Neural progenitor cell (in vitro differentiated cells): ENCODE measurements around the gene RSRC2. TPM values are rescaled to one million over a fixed set of nuclear protein-coding genes. Genes with fewer than 3 reads are reported as not detected.
"Not testable (repeated sequence)": the region's sequence is repeated elsewhere in the genome, so short reads cannot be mapped to it uniquely, and the experiment has no call there.

Source experiments
- DNase-seq: peaks from one replicate; pipeline ENCODE4 v3.0.0-alpha.2; 2016; ENCODE audit warnings: low spot score
- H2AFZ ChIP-seq: fragments of 200-600 bp; sonication (generic); replicated peaks from 2 replicates; pipeline ENCODE4 v1.6.1; 2016; ENCODE audit warnings: antibody characterized with exemption
- H3F3A ChIP-seq: fragments of 200-600 bp; sonication (generic); 2 replicates; pipeline ENCODE4 v1.6.1; 2016; ENCODE audit warnings: antibody characterized with exemption, low read depth
- H3K27ac ChIP-seq: fragments of 200-600 bp; sonication (generic); 2 replicates; pipeline ENCODE4 v1.5.1; 2016; ENCODE audit warnings: mild to moderate bottlenecking
- H3K27me3 ChIP-seq: fragments of 200-600 bp; sonication (generic); 2 replicates; pipeline ENCODE4 v1.6.1; 2016; ENCODE audit warnings: mild to moderate bottlenecking, moderate library complexity
- H3K36me3 ChIP-seq: fragments of 200-600 bp; sonication (generic); 2 replicates; pipeline ENCODE4 v1.5.1; 2016
- H3K4me1 ChIP-seq: fragments of 200-600 bp; sonication (generic); 2 replicates; pipeline ENCODE4 v1.6.1; 2016; ENCODE audit warnings: mixed run types
- H3K4me2 ChIP-seq: fragments of 200-600 bp; sonication (generic); 2 replicates; pipeline ENCODE4 v1.6.1; 2016
- H3K4me3 ChIP-seq: fragments of 200-600 bp; sonication (generic); 2 replicates; pipeline ENCODE4 v1.5.1; 2016
- H3K79me2 ChIP-seq: fragments of 200-600 bp; sonication (generic); 2 replicates; pipeline ENCODE4 v1.6.1; 2016; ENCODE audit warnings: low read depth
- H3K9ac ChIP-seq: fragments of 200-600 bp; sonication (generic); 2 replicates; pipeline ENCODE4 v1.6.1; 2016
- H3K9me3 ChIP-seq: fragments of 200-600 bp; sonication (generic); 2 replicates; pipeline ENCODE4 v1.5.1; 2016; ENCODE audit warnings: low read depth
- H4K20me1 ChIP-seq: fragments of 200-600 bp; sonication (generic); 2 replicates; pipeline ENCODE4 v1.6.1; 2016; ENCODE audit warnings: low read depth
- H3K27ac Mint-ChIP-seq: 3 replicates; pipeline ENCODE4 v1.8.0; 2021; ENCODE audit warnings: mixed read lengths
- H3K27me3 Mint-ChIP-seq: 2 replicates; pipeline ENCODE4 v1.8.0; 2022; ENCODE audit warnings: low read depth, mild to moderate bottlenecking, inconsistent platforms, moderate library complexity, mixed read lengths; ENCODE audit not compliant: insufficient read depth
- H3K36me3 Mint-ChIP-seq: 3 replicates; pipeline ENCODE4 v1.8.0; 2021; ENCODE audit warnings: mixed read lengths
- H3K4me1 Mint-ChIP-seq: 3 replicates; pipeline ENCODE4 v1.8.0; 2021; ENCODE audit warnings: mixed read lengths
- H3K4me3 Mint-ChIP-seq: 3 replicates; pipeline ENCODE4 v1.8.0; 2021; ENCODE audit warnings: mild to moderate bottlenecking, moderate library complexity, mixed read lengths
- H3K9me3 Mint-ChIP-seq: 3 replicates; pipeline ENCODE4 v1.8.0; 2020; ENCODE audit warnings: mixed read lengths
- EZH2 ChIP-seq: fragments of 200-600 bp; sonication (generic); IDR thresholded peaks from 2 replicates; pipeline ENCODE4 v1.6.1; 2017; ENCODE audit warnings: antibody characterized with exemption, mild to moderate bottlenecking, moderate library complexity
- EZH2phosphoT487 ChIP-seq: fragments of 200-600 bp; sonication (generic); IDR thresholded peaks from 2 replicates; pipeline ENCODE4 v1.6.1; 2017; ENCODE audit warnings: antibody characterized with exemption
- total RNA-seq: library from RNA; depleted of rRNA; stranded (reverse); fragments of >200 nt; gene quantifications from 2 replicates; pipeline ENCODE4 v1.2.3, GENCODE V29; 2015; ENCODE audit warnings: low replicate concordance
- TF ChIP-seq, protein P1 (sequence below): fragments of 200-600 bp; sonication (generic); IDR thresholded peaks from 2 replicates; pipeline ENCODE4 v1.5.1; 2017; ENCODE audit warnings: antibody characterized with exemption, mild to moderate bottlenecking

Gene RSRC2
- total RNA-seq, 1 donor from 2014 or later: 248 TPM

DNA sequence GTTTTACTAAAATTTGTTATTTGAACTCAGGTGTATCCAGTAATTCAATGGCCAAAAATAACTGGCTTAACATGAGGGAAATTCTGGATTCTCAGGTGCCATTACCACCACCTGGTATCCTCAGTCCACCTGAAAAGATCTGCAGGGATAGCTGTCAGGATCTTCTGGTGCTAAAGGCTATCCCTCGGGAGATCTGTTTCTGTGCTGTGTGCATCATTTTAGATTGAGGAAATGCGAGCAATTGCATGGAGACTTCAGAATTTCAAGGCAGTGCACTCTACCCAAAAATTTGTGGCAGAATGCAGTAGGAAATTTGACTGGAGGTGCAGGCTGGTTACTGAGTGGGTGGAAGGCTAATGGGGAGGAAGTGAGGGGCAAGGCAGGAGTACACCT lies 52.4 kb downstream of the RSRC2 start:
- Histone ChIP-seq H3K4me1 (no peaks in the 10 kb centered on the region), H3K9ac (no peak overlapping the region), H3K4me2 (no peak overlapping the region), H4K20me1 (no peaks in the 10 kb centered on the region), H3K36me3 (no peaks in the 10 kb centered on the region), H2AFZ (no peak overlapping the region), H3F3A (peaks cover 14% of the 10 kb centered on the region), H3K27ac (no peak overlapping the region), H3K79me2 (no peaks in the 10 kb centered on the region), H3K27me3 (no peaks in the 10 kb centered on the region), H3K9me3 (no peaks in the 10 kb centered on the region), H3K4me3 (no peak overlapping the region)
- peaks cover 6% of the 10 kb centered on the region for H3K4me1 Mint-ChIP-seq
- H3K36me3 Mint-ChIP-seq: peaks cover 34% of the 10 kb centered on the region
- no peaks in the 10 kb centered on the region for H3K27me3 Mint-ChIP-seq
- TF ChIP-seq EZH2 (no peak), EZH2phosphoT487 (no peak)
- TF ChIP-seq, protein P1, sequence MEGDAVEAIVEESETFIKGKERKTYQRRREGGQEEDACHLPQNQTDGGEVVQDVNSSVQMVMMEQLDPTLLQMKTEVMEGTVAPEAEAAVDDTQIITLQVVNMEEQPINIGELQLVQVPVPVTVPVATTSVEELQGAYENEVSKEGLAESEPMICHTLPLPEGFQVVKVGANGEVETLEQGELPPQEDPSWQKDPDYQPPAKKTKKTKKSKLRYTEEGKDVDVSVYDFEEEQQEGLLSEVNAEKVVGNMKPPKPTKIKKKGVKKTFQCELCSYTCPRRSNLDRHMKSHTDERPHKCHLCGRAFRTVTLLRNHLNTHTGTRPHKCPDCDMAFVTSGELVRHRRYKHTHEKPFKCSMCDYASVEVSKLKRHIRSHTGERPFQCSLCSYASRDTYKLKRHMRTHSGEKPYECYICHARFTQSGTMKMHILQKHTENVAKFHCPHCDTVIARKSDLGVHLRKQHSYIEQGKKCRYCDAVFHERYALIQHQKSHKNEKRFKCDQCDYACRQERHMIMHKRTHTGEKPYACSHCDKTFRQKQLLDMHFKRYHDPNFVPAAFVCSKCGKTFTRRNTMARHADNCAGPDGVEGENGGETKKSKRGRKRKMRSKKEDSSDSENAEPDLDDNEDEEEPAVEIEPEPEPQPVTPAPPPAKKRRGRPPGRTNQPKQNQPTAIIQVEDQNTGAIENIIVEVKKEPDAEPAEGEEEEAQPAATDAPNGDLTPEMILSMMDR: no peak
- DNase-seq: no peak
- no peak overlapping the region for H3K27ac Mint-ChIP-seq
- H3K9me3 Mint-ChIP-seq: no peaks in the 10 kb centered on the region
- peak overlapping the region; percentile 24 for H3K4me3 Mint-ChIP-seq

DNA sequence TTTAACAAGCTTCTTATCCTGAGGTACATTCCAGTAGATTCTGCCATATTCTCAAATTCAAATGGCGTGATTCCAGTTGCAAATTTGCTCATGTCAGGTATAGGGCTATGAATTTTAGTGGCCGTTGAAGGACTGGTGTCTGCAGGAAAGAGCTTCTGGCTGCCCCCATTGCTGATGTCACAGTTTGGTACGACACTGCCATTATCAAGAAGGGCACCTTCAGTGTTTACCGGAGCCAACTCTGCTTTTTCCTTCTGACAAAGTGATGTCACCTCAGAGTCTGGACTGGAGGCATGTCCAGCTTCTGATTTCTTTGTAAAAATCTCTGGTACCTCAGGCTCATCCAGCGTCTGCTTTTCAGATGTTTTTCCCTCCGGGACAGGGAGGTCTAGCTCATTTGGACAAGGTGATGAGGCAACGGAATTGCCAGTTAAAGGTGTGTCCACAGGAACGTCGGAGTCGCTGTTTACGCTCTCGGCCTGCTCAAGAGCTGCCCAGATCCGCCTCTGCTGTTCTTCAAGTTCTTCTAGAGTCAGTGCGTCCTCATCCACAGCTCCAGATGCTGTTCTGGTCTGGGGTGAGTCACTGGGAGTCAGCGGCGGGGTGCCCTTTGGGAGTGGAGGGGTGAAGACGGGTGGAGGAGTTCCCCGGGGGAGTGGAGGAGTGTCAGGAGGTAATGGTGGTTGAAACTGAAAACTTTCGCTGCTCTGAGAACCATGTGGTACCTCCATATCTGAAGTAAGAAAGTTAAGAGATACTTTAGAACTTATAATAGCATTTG lies 53.0 kb downstream of the RSRC2 start:
- Mint-ChIP-seq H3K27ac (no peak overlapping the region), H3K9me3 (no peaks in the 10 kb centered on the region), H3K4me1 (peaks cover 6% of the 10 kb centered on the region), H3K36me3 (peaks cover 32% of the 10 kb centered on the region), H3K27me3 (no peaks in the 10 kb centered on the region), H3K4me3 (no peak overlapping the region)
- H3K79me2 ChIP-seq: no peaks in the 10 kb centered on the region
- peaks cover 15% of the 10 kb centered on the region for H3F3A ChIP-seq
- H3K27me3 ChIP-seq: no peaks in the 10 kb centered on the region
- TF ChIP-seq, protein P1: no peak
- TF ChIP-seq EZH2phosphoT487 (no peak), EZH2 (no peak)
- no peaks in the 10 kb centered on the region for H3K9me3 ChIP-seq
- no peak overlapping the region for H3K27ac ChIP-seq
- H3K36me3 ChIP-seq: no peaks in the 10 kb centered on the region
- no peak overlapping the region for H3K4me2 ChIP-seq
- H3K4me3 ChIP-seq: no peak overlapping the region
- no peak for DNase-seq
- H4K20me1 ChIP-seq: no peaks in the 10 kb centered on the region
- H3K4me1 ChIP-seq: no peaks in the 10 kb centered on the region
- no peak overlapping the region for H2AFZ ChIP-seq
- H3K9ac ChIP-seq: no peak overlapping the region

DNA sequence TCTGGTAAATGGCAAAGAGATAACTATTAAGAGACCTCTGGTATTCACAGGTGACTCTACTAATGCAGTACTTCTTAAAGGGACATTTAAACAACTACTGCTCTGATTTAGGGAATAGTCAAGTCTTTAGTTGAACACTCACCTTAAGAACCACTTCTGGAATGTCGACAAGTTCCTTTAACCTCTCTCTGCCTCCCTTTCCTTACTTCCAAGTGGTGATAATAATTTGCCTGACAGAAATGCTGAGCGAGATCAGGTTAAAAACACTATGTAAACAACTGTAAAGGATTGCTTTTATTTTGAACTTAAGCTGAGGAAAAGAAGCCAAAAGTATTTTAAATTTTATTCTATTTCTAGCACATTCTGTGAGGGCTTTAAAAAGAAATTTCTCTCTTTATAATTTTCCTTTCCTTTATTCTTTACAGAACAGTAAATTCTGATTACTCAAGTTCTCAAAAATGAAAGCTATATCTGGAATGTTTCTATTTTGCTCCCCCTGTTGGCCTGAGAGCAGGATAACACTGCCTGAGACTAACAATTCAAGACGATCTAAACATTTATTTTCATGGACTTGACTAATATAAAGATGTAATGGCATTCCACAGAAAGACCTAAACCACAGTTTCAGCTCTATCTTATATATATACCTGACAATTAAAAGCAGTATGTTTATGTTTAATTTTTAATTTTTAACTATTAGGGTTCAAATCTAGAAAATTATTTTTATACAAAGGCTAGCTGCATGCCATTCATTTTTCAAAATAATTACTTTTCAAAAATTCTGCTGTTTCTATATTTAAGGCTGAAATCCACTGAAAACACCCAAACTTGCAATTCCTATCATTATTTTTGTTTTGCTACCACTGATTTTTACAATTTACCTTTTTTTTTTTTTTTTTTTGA lies 55.2 kb downstream of the RSRC2 start:
- Histone ChIP-seq H3K4me3 (no peak overlapping the region), H3K27me3 (no peaks in the 10 kb centered on the region), H3K9me3 (no peaks in the 10 kb centered on the region), H3K9ac (no peak overlapping the region), H3K36me3 (no peaks in the 10 kb centered on the region), H3K4me2 (no peak overlapping the region), H3F3A (peaks cover 15% of the 10 kb centered on the region), H2AFZ (no peak overlapping the region), H3K27ac (no peak overlapping the region), H4K20me1 (no peaks in the 10 kb centered on the region), H3K79me2 (no peaks in the 10 kb centered on the region), H3K4me1 (no peaks in the 10 kb centered on the region)
- peaks cover 6% of the 10 kb centered on the region for H3K4me1 Mint-ChIP-seq
- TF ChIP-seq EZH2: no peak
- TF ChIP-seq, protein P1: peak; percentile 90
- H3K36me3 Mint-ChIP-seq: peaks cover 19% of the 10 kb centered on the region
- no peaks in the 10 kb centered on the region for H3K9me3 Mint-ChIP-seq
- no peak overlapping the region for H3K4me3 Mint-ChIP-seq
- no peak overlapping the region for H3K27ac Mint-ChIP-seq
- DNase-seq: peak; percentile 48
- no peaks in the 10 kb centered on the region for H3K27me3 Mint-ChIP-seq

DNA sequence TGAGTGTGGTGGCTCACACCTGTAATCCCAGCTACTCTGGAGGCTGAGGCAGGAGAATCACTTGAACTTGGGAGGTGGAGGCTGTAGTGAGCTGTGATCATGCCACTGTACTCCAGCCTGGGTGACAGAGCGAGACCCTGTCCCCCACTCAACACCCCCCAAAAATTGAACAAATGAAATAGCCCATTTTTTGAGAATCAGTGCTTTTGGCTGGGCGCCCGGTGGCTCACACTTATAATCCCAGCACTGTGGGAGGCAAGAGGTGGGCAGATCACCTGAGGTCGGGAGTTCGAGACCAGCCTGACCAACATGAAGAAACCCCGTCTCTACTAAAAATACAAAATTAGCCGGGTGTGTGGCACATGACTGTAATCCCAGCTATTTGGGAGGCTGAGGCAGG lies 56.2 kb downstream of the RSRC2 start:
- not testable (repeated sequence) for H3K4me3 Mint-ChIP-seq, H3K4me1 Mint-ChIP-seq
- peaks cover 15% of the 10 kb centered on the region for H3F3A ChIP-seq

DNA sequence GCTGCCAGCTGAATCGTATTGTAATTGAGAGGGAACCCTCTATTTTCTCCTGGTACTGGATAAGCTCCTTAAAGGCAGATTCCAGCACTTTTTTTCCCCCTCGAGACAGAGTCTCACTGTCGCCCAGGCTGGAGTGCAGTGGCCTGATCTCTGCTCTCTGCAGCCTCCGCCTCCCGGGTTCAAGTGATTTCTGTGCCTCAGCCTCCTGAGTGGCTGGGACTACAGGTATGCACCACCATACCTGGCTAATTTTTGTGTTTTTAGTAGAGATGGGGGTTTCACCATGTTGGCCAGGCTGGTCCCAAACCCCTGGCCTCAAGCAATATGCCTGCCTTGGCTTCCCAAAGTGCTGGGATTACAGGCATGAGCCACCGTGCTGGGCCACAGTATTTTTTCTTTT lies 56.9 kb downstream of the RSRC2 start:
- not testable (repeated sequence) for H3K4me3 Mint-ChIP-seq

More for the DNA sequence above, 56.2 kb downstream of the RSRC2 start:
- H3K4me3 ChIP-seq, H3K36me3 ChIP-seq, H3K27ac Mint-ChIP-seq, H3K79me2 ChIP-seq, H4K20me1 ChIP-seq, H3K27ac ChIP-seq, H3K27me3 Mint-ChIP-seq, H3K9me3 Mint-ChIP-seq, H3K27me3 ChIP-seq, H3K9ac ChIP-seq, H3K4me2 ChIP-seq, H3K4me1 ChIP-seq, H2AFZ ChIP-seq, DNase-seq, H3K9me3 ChIP-seq: not testable (repeated sequence)
- peaks cover 11% of the 10 kb centered on the region for H3K36me3 Mint-ChIP-seq

More for the DNA sequence above, 56.9 kb downstream of the RSRC2 start:
- not testable (repeated sequence) for DNase-seq, H3K36me3 Mint-ChIP-seq, H3K9me3 ChIP-seq, H3K79me2 ChIP-seq, H3K27ac ChIP-seq, H3K27me3 Mint-ChIP-seq, H3K4me3 ChIP-seq, H3K27me3 ChIP-seq, H4K20me1 ChIP-seq, H3K4me2 ChIP-seq, H3K36me3 ChIP-seq, H3K4me1 ChIP-seq, H2AFZ ChIP-seq, H3K9ac ChIP-seq, H3K9me3 Mint-ChIP-seq, H3K4me1 Mint-ChIP-seq
- H3F3A ChIP-seq: peaks cover 15% of the 10 kb centered on the region
- H3K27ac Mint-ChIP-seq: peak overlapping the region; percentile 82
